Activated T-cell treated with anti-CD3 and anti-CD28 coated beads, Interleukin-2, amount 50 U/mL, for 24 hours (primary cell): ENCODE results near the gene RAB18.
"Not testable (repeated sequence)": the region's sequence is repeated elsewhere in the genome, so short reads cannot be mapped to it uniquely, and the experiment has no call there.

ENCODE experiments used
- DNase-seq: peaks from one replicate; pipeline ENCODE4 v3.0.0-alpha.2; 2020
- H3K27ac Mint-ChIP-seq: 2 replicates; pipeline ENCODE4 v1.8.0; 2020; ENCODE audit warnings: mild to moderate bottlenecking, mixed read lengths
- H3K27me3 Mint-ChIP-seq: 2 replicates; pipeline ENCODE4 v1.8.0; 2020; ENCODE audit warnings: mixed read lengths
- H3K36me3 Mint-ChIP-seq: 2 replicates; pipeline ENCODE4 v1.8.0; 2020; ENCODE audit warnings: low read depth, mixed read lengths
- H3K4me1 Mint-ChIP-seq: 2 replicates; pipeline ENCODE4 v1.8.0; 2020; ENCODE audit warnings: low read depth, mixed read lengths
- H3K4me3 Mint-ChIP-seq: 2 replicates; pipeline ENCODE4 v1.8.0; 2020; ENCODE audit warnings: mild to moderate bottlenecking, moderate library complexity, mixed read lengths
- H3K9me3 Mint-ChIP-seq: 2 replicates; pipeline ENCODE4 v1.8.0; 2020; ENCODE audit warnings: mixed read lengths

Gene RAB18

GRCh38 chr10:27504007-27504807, at the start of gene RAB18:
TSS of gene RAB18 (plus strand) at chr10:27504304. CDS start at chr10:27504370, 66 bp downstream.
- DNase-seq: peak; percentile 97
- peaks cover 36% of the 10 kb centered on the region for H3K36me3 Mint-ChIP-seq
- H3K4me1 Mint-ChIP-seq: peaks cover 52% of the 10 kb centered on the region
- H3K4me3 Mint-ChIP-seq: peak within 1 kb of the TSS; percentile 98
- no peaks in the 10 kb centered on the region for H3K9me3 Mint-ChIP-seq
- H3K27me3 Mint-ChIP-seq: no peaks in the 10 kb centered on the region
- H3K27ac Mint-ChIP-seq: peak within 1 kb of the TSS; percentile 98

GRCh38 chr10:27454837-27455236, 49.3 kb upstream of the RAB18 start:
- Mint-ChIP-seq H3K4me3 (no peak overlapping the region), H3K9me3 (no peaks in the 10 kb centered on the region), H3K27ac (no peak overlapping the region), H3K4me1 (peaks cover 11% of the 10 kb centered on the region), H3K27me3 (no peaks in the 10 kb centered on the region), H3K36me3 (no peaks in the 10 kb centered on the region)
- no peak for DNase-seq

- H3K4me3 Mint-ChIP-seq: no peak overlapping the region
- DNase-seq: no peak
- peaks cover 11% of the 10 kb centered on the region for H3K4me1 Mint-ChIP-seq
- no peaks in the 10 kb centered on the region for H3K9me3 Mint-ChIP-seq
- no peak overlapping the region for H3K27ac Mint-ChIP-seq
- no peaks in the 10 kb centered on the region for H3K27me3 Mint-ChIP-seq
- H3K36me3 Mint-ChIP-seq: no peaks in the 10 kb centered on the region
These were observed 46.7 kb upstream of the RAB18 start for GRCh38 chr10:27457261-27457945.

- no peaks in the 10 kb centered on the region for H3K9me3 Mint-ChIP-seq
- peaks cover 11% of the 10 kb centered on the region for H3K4me1 Mint-ChIP-seq
- H3K36me3 Mint-ChIP-seq: no peaks in the 10 kb centered on the region
- no peak overlapping the region for H3K4me3 Mint-ChIP-seq
- DNase-seq: no peak
- H3K27ac Mint-ChIP-seq: no peak overlapping the region
- no peaks in the 10 kb centered on the region for H3K27me3 Mint-ChIP-seq
These were observed 46.1 kb upstream of the RAB18 start for GRCh38 chr10:27457966-27458365.

GRCh38 chr10:27461312-27461711, 42.8 kb upstream of the RAB18 start:
- Mint-ChIP-seq H3K4me3 (no peak overlapping the region), H3K36me3 (no peaks in the 10 kb centered on the region), H3K27ac (no peak overlapping the region), H3K4me1 (peaks cover 41% of the 10 kb centered on the region), H3K27me3 (no peaks in the 10 kb centered on the region), H3K9me3 (no peaks in the 10 kb centered on the region)
- DNase-seq: no peak

GRCh38 chr10:27463961-27464360, 40.1 kb upstream of the RAB18 start:
- no peaks in the 10 kb centered on the region for H3K9me3 Mint-ChIP-seq
- H3K27me3 Mint-ChIP-seq: no peaks in the 10 kb centered on the region
- H3K27ac Mint-ChIP-seq: no peak overlapping the region
- no peak overlapping the region for H3K4me3 Mint-ChIP-seq
- H3K36me3 Mint-ChIP-seq: no peaks in the 10 kb centered on the region
- H3K4me1 Mint-ChIP-seq: peaks cover 32% of the 10 kb centered on the region
- DNase-seq: no peak

- Mint-ChIP-seq H3K9me3 (no peaks in the 10 kb centered on the region), H3K36me3 (no peaks in the 10 kb centered on the region), H3K4me1 (peaks cover 32% of the 10 kb centered on the region), H3K27ac (peak overlapping the region; percentile 74), H3K4me3 (peak overlapping the region; percentile 8), H3K27me3 (no peaks in the 10 kb centered on the region)
- no peak for DNase-seq
These were observed 39.1 kb upstream of the RAB18 start for GRCh38 chr10:27464993-27465392.

- not testable (repeated sequence) for H3K27me3 Mint-ChIP-seq, H3K36me3 Mint-ChIP-seq, H3K9me3 Mint-ChIP-seq, DNase-seq, H3K4me3 Mint-ChIP-seq
- peak overlapping the region; percentile 74 for H3K27ac Mint-ChIP-seq
- H3K4me1 Mint-ChIP-seq: peaks cover 32% of the 10 kb centered on the region
These were observed 38.5 kb upstream of the RAB18 start for GRCh38 chr10:27465596-27465995.

GRCh38 chr10:27470885-27471284, 33.2 kb upstream of the RAB18 start:
- Mint-ChIP-seq H3K36me3 (no peaks in the 10 kb centered on the region), H3K27me3 (peaks cover 4% of the 10 kb centered on the region), H3K4me3 (no peak overlapping the region), H3K4me1 (peaks cover 6% of the 10 kb centered on the region), H3K27ac (no peak overlapping the region), H3K9me3 (no peaks in the 10 kb centered on the region)
- no peak for DNase-seq

- no peaks in the 10 kb centered on the region for H3K36me3 Mint-ChIP-seq
- peaks cover 6% of the 10 kb centered on the region for H3K9me3 Mint-ChIP-seq
- H3K27ac Mint-ChIP-seq: no peak overlapping the region
- no peak for DNase-seq
- peaks cover 4% of the 10 kb centered on the region for H3K27me3 Mint-ChIP-seq
- no peaks in the 10 kb centered on the region for H3K4me1 Mint-ChIP-seq
- H3K4me3 Mint-ChIP-seq: no peak overlapping the region
These were observed 29.4 kb upstream of the RAB18 start for GRCh38 chr10:27474741-27475140.

GRCh38 chr10:27479016-27479415, 25.1 kb upstream of the RAB18 start:
- H3K27ac Mint-ChIP-seq: no peak overlapping the region
- H3K27me3 Mint-ChIP-seq: peaks cover 4% of the 10 kb centered on the region
- no peaks in the 10 kb centered on the region for H3K36me3 Mint-ChIP-seq
- no peaks in the 10 kb centered on the region for H3K4me1 Mint-ChIP-seq
- H3K4me3 Mint-ChIP-seq: no peak overlapping the region
- no peak for DNase-seq
- peaks cover 6% of the 10 kb centered on the region for H3K9me3 Mint-ChIP-seq

GRCh38 chr10:27481486-27481885, 22.6 kb upstream of the RAB18 start:
- Mint-ChIP-seq H3K4me3 (no peak overlapping the region), H3K4me1 (no peaks in the 10 kb centered on the region), H3K27ac (no peak overlapping the region), H3K36me3 (no peaks in the 10 kb centered on the region), H3K9me3 (peaks cover 6% of the 10 kb centered on the region), H3K27me3 (no peaks in the 10 kb centered on the region)
- no peak for DNase-seq

GRCh38 chr10:27482984-27483956, 20.8 kb upstream of the RAB18 start:
- no peak overlapping the region for H3K27ac Mint-ChIP-seq
- H3K4me3 Mint-ChIP-seq: no peak overlapping the region
- H3K36me3 Mint-ChIP-seq: no peaks in the 10 kb centered on the region
- peaks cover 6% of the 10 kb centered on the region for H3K9me3 Mint-ChIP-seq
- no peak for DNase-seq
- no peaks in the 10 kb centered on the region for H3K4me1 Mint-ChIP-seq
- H3K27me3 Mint-ChIP-seq: peaks cover 3% of the 10 kb centered on the region

- no peak overlapping the region for H3K4me3 Mint-ChIP-seq
- DNase-seq: no peak
- no peak overlapping the region for H3K27ac Mint-ChIP-seq
- no peaks in the 10 kb centered on the region for H3K36me3 Mint-ChIP-seq
- peaks cover 5% of the 10 kb centered on the region for H3K9me3 Mint-ChIP-seq
- H3K4me1 Mint-ChIP-seq: no peaks in the 10 kb centered on the region
- H3K27me3 Mint-ChIP-seq: peaks cover 6% of the 10 kb centered on the region
These were observed 18.7 kb upstream of the RAB18 start for GRCh38 chr10:27485368-27485767.
